Motor neuron (in vitro differentiated cells): ENCODE results near the gene ZDHHC18. TPM values are rescaled to one million over a fixed set of nuclear protein-coding genes. Genes with fewer than 3 reads are reported as not detected.
"Not testable (repeated sequence)": the region's sequence is repeated elsewhere in the genome, so short reads cannot be mapped to it uniquely, and the experiment has no call there.

Source experiments
- ATAC-seq, 8 experiments: fragments of 200-7000 bp; cut with Tn5 transposase; replicated peaks in 6 of 8; 2 replicates each; pipeline ENCODE4 v1.8.0; 2021; ENCODE audit warnings: mild to moderate bottlenecking in 8 of 8, moderate library complexity in 8 of 8
- H3K27ac ChIP-seq, 2 donors: fragments of 250-450 bp; sonication (Bioruptor Pico); 2 replicates each; pipeline ENCODE4 v1.9.0; 2021; ENCODE audit warnings: antibody characterized with exemption in 2 of 2, mild to moderate bottlenecking in 2 of 2, moderate library complexity in 1 of 2
- H3K4me1 ChIP-seq, 2 donors: fragments of 250-450 bp; sonication (Bioruptor Pico); replicated peaks in 1 of 2; 2 replicates each; pipeline ENCODE4 v1.6.1; 2021; ENCODE audit warnings: antibody characterized with exemption in 2 of 2, mild to moderate bottlenecking in 2 of 2, moderate library complexity in 1 of 2
- H3K4me3 ChIP-seq, 5 donors: fragments of 250-450 bp; sonication (Bioruptor Pico); 2 replicates each; pipeline ENCODE4 v1.9.0; 2021; ENCODE audit warnings: antibody characterized with exemption in 5 of 5, mild to moderate bottlenecking in 5 of 5, moderate library complexity in 4 of 5
- WGBS, 10 experiments: fragments of 450-650 bp; shearing (Covaris generic); methylation state at CpG; one replicate each; pipeline ENCODE4 v1.0.0; 2022; 5-methylcytosine and 5-hydroxymethylcytosine counted together
- in situ Hi-C, 9 experiments: fragments of 400-800 bp; cut with MboI; loops; one replicate each; pipeline ENCODE4 v1.15.0; 2021; ENCODE audit warnings: low sequenced_read_pairs in 9 of 9, low pct_unique_long_range_greater_than_20kb in 2 of 9; ENCODE audit not compliant: unreplicated experiment in 9 of 9
- total RNA-seq, 8 experiments: library from RNA; unstranded; fragments of 300-600 nt; gene quantifications; 2 replicates each; pipeline versions ENCODE4 v1.2.3 to v1.2.4, GENCODE V29; 2022

ZDHHC18 gene
- total RNA-seq, 8 experiments from 2014 or later, result 5.0 to 25.3 (median 13.4) TPM

DNA sequence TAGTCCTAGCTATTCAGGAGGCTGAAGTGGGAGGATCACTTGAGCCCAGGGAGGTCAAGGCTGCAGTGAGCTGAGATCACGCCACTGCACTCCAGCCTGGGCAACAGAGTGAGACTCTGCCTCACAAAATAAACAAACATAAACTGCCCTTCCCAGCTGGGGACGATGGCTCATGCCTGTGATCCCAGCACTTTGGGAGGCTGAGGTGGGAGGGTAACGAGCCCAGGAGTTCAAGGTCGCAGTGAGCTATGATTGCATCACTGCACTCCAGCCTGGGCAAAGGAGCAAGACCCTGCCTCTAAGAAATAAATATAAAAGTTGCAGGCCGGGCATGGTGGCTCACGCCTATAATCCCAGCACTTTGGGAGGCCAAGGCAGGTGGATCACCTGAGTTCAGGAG lies 55.1 kb downstream of the ZDHHC18 start:
- H3K4me3 ChIP-seq, H3K4me1 ChIP-seq, H3K27ac ChIP-seq, ATAC-seq, in situ Hi-C loops: not testable (repeated sequence)
- 60 to 100% (median 89%) methylated on average over 1 to 6 of the region's 6 CpGs; no CpG with 5 or more reads in 1 of the 10 experiments for WGBS, 10 experiments

- in situ Hi-C loops, result no loop called here
- Histone ChIP-seq H3K4me3 (no peak overlapping the region), H3K4me1 (no peaks in the 10 kb centered on the region), H3K27ac (no peak overlapping the region)
- peak in 1 of 8 experiments; percentile 45 for ATAC-seq
- WGBS, 10 experiments, result 42 to 100% (median 89%) methylated on average over 2 to 5 of the region's 5 CpGs; no CpG with 5 or more reads in 1 of the 10 experiments
These were observed 56.4 kb downstream of the ZDHHC18 start for GRCh38 chr1:26882696-26883463.

DNA sequence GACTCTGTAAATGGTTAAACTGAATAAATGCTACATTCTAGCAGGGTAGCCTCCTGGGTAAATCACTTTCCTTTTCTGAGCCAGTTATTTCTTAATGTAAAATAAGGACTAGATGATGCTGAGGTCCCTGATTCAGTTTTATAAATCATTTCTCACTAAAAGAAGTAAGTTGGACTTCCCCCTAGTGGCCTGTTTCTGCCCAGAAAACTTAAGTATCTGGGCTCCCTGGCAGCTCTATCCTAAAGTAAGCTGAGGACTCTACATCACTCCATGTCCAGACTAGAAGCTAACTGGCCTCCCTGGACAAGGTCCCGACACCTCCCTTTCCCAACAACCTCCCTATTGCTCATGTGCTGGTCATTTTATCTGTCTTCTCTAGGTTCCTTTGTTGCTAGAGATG lies 60.6 kb downstream of the ZDHHC18 start:
- no peak for ATAC-seq
- 71 to 100% (median 100%) methylated on average over 1 of the region's 1 CpG; no CpG with 5 or more reads in 5 of the 10 experiments for WGBS, 10 experiments
- Histone ChIP-seq H3K27ac (no peak overlapping the region), H3K4me1 (peaks cover 11 to 12% of the 10 kb centered on the region in 2 donors), H3K4me3 (no peak overlapping the region)
- in situ Hi-C loops, result no loop called here

DNA sequence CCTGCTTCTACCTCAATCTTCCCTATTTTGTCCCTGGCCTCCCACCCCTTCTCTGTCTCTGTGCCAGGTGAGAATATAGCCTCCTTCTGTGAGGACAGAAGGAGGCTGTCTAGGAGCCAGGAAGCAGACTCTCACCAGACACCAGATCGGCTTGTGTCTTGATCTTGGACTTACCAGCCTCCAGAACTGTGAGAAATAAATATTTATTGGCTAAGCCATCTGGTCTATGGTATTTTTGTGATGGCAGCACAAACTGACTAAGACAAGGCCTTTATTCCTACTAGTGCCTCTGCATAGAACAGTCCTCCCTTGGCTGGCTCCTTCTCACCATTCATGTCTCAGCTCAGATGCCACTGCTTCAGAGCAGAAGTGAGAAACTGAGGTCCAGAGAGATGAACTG lies 61.7 kb downstream of the ZDHHC18 start:
- in situ Hi-C loops, result no loop called here
- ATAC-seq, result no peak
- H3K27ac ChIP-seq, result no peak overlapping the region
- 57 to 100% (median 100%) methylated on average over 1 of the region's 1 CpG; no CpG with 5 or more reads in 5 of the 10 experiments for WGBS, 10 experiments
- no peak overlapping the region for H3K4me3 ChIP-seq
- H3K4me1 ChIP-seq, result peaks cover 11 to 12% of the 10 kb centered on the region in 2 donors

DNA sequence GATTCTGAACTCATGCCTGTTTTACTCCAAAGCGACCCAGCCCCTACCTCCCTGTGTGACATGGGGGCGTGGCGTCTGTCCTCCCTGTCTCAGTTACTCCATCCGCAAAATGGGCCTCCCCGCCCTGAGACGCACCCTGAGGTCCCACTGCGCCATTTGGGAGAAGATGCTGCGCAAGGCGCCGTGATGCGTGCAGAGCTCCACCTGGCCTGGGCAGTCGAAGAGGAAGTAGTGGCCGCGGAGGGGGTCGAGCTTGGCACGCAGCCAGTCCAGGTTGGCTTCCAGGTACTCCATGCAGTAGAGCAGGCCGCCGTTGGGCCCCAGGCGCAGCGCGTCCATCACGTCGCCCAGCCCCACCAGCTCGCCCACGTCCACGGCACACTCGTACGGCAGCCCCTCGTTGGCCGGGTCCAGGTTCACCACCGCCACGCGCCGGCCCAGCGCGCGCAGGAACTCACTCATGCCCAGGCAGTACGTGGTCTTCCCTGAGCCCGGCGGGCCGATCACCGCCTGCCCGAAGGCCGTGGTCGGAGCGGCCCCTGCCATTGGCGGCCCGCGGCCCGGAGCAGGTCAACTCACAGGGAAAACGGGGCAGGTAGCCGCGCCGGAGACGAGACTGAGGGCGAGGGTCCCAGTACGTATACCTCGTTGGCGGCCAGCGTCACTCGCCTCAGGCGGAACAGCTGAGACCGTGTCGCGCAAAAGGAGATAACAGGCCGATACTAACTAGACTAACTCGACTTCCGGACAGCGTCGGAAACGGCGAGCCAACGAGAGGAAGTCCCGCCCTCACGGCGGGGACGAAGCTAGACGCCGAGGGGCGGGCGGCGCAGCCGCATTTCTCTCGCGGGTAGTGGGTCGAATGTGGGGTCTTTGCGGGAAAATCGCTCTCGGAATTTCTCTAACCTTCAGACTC lies 63.3 kb downstream of the ZDHHC18 start, which contains the start of gene GPN2:
Gene GPN2 (minus strand): TSS at position 733 of the 916 bp plus-strand sequence. CDS start 187 bp downstream, at position 546.
- in situ Hi-C loops, result no loop called here
- peak; percentile 92 to 96 (median 94) for ATAC-seq
- Histone ChIP-seq H3K27ac (peak within 1 kb of the TSS; percentile 67 to 88), H3K4me3 (peak within 1 kb of the TSS; percentile 63 to 97 (median 84)), H3K4me1 (peaks cover 11 to 12% of the 10 kb centered on the region in 2 donors)
- 0 to 13% (median 5%) methylated on average over 2 to 43 of the region's 89 CpGs; no CpG with 5 or more reads in 1 of the 10 experiments for WGBS, 10 experiments

DNA sequence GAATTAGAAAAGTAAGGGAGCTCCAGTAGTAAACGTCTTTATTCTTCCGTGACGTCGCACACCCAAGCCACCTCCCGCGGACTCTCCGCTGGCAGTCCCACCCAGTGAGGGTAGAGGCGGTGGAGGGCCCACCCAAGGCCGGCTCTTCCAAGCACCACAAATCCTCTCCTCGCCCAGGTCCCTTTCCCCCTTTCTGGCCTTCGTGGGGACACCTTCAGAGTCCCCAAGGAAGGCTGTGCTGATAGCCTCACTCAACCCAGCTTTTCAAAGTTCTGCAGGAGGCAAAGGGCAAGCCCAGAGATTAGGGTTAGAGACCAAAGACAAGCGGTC lies 63.9 kb downstream of the ZDHHC18 start:
- in situ Hi-C loops, result no loop called here
- peak overlapping the region; percentile 63 to 97 (median 84) for H3K4me3 ChIP-seq
- peaks cover 11 to 12% of the 10 kb centered on the region in 2 donors for H3K4me1 ChIP-seq
- WGBS, 10 experiments, result 0 to 23% (median 7%) methylated on average over 3 to 10 of the region's 12 CpGs; no CpG with 5 or more reads in 5 of the 10 experiments
- ATAC-seq, result peak; percentile 41 to 58 (median 51)
- H3K27ac ChIP-seq, result peak overlapping the region; percentile 67 to 88

- ATAC-seq, result no peak
- in situ Hi-C loops, result no loop called here
- 81 to 100% (median 93%) methylated on average over 1 to 13 of the region's 13 CpGs; no CpG with 5 or more reads in 1 of the 10 experiments for WGBS, 10 experiments
These were observed 67.8 kb downstream of the ZDHHC18 start for GRCh38 chr1:26894263-26894662.

GRCh38 chr1:26897351-26897750 lies 70.9 kb downstream of the ZDHHC18 start:
- peaks cover 9 to 11% of the 10 kb centered on the region in 2 donors for H3K4me1 ChIP-seq
- in situ Hi-C loops, result no loop called here
- H3K27ac ChIP-seq, result no peak overlapping the region
- H3K4me3 ChIP-seq, result no peak overlapping the region
- no peak for ATAC-seq
- 83 to 100% (median 97%) methylated on average over 1 to 9 of the region's 9 CpGs; no CpG with 5 or more reads in 3 of the 10 experiments for WGBS, 10 experiments

More at GRCh38 chr1:26894263-26894662, 67.8 kb downstream of the ZDHHC18 start:
- no peak overlapping the region for H3K27ac ChIP-seq
- H3K4me1 ChIP-seq, result peaks cover 11 to 12% of the 10 kb centered on the region in 2 donors
- no peak overlapping the region for H3K4me3 ChIP-seq

- peak within 1 kb of the TSS; percentile 57 to 67 for H3K27ac ChIP-seq
- WGBS, 10 experiments, result 0 to 2% (median 1%) methylated on average over 8 to 50 of the region's 50 CpGs
- H3K4me1 ChIP-seq, result peaks cover 9 to 11% of the 10 kb centered on the region in 2 donors
- in situ Hi-C loops, result no loop called here
- peak within 1 kb of the TSS; percentile 81 to 99 (median 94) for H3K4me3 ChIP-seq
- ATAC-seq, result peak; percentile 89 to 97 (median 94)
These were observed 73.7 kb downstream of the ZDHHC18 start, which contains the start of gene GPATCH3 for GRCh38 chr1:26900001-26900814. Gene GPATCH3 (minus strand): TSS chr1:26900467. CDS start chr1:26900442, 25 bp downstream.

DNA sequence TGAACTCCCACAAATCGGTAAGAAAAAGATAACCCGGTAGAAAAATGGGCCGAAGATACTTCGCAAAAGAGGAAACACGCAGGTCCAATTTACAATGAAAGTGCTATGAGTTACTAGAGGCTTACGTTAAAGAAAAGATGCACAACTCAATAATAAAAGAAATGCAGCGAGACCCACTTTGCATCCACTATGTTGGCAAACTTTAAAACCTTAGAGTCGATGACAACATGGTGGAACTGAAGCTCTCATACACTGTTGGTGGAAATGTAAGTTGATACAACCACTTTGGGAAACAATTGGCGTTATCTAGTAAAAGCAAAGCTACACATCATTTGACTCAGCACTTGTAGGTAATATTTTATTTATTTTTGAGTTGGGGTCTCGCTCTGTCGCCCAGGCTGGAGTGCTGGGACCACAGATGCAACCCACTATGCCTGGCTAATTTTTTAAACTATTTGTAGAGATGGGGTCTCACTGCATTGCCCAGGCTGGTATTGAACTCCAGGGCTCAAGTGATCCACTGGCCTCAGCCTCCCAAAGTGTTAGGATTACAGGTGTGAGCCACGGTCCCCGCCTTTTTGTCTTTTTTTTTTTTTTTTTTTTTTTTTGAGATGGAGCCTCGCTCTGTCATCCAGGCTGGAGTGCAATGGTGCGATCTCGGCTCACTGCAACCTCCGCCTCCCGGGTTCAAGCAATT lies 74.5 kb downstream of the ZDHHC18 start:
- WGBS, 10 experiments, result 26 to 66% (median 60%) methylated on average over 3 to 11 of the region's 18 CpGs
- peaks cover 9 to 11% of the 10 kb centered on the region in 2 donors for H3K4me1 ChIP-seq
- in situ Hi-C loops, result no loop called here
- H3K27ac ChIP-seq, result peak overlapping the region; percentile 57 to 67
- no peak for ATAC-seq
- peak overlapping the region; percentile 81 to 99 (median 94) for H3K4me3 ChIP-seq
